Cardiac fibroblast (primary cell): ENCODE measurements around the gene STAG2.

ENCODE experiments used
- DNase-seq, 2 donors: peaks; one replicate each; pipeline versions ENCODE4 v3.0.0 to v3.0.0-alpha.2; 2010; ENCODE audit warnings: low read depth in 2 of 2
- H3K4me3 ChIP-seq, 2 donors: replicated peaks in 1 of 2; 1 replicate in 1 of 2; 2 replicates in 1 of 2; pipeline ENCODE4 v1.5.1; 2011; ENCODE audit warnings: low read depth in 2 of 2, low read length in 2 of 2, mild to moderate bottlenecking in 2 of 2, moderate library complexity in 1 of 2
- CTCF ChIP-seq: IDR thresholded peaks from one replicate; pipeline ENCODE4 v1.5.1; 2011; ENCODE audit warnings: low read depth, mild to moderate bottlenecking, low read length, inconsistent platforms

STAG2 gene

GRCh38 chrX:123961268-123962005 is at the start of gene STAG2:
TSS of gene STAG2 (plus strand) at chrX:123961706. CDS start at chrX:124022628, 60,922 bp downstream.
- peak; percentile 85 to 93 for DNase-seq
- H3K4me3 ChIP-seq = peak within 1 kb of the TSS; percentile 72 to 76
- TF ChIP-seq CTCF = no peak

GRCh38 chrX:123917069-123917468 is 44.4 kb upstream of the STAG2 start:
- DNase-seq = no peak
- no peak overlapping the region for H3K4me3 ChIP-seq
- TF ChIP-seq CTCF = no peak

- no peak for DNase-seq
- TF ChIP-seq CTCF = no peak
- no peak overlapping the region for H3K4me3 ChIP-seq
Observed at GRCh38 chrX:123918106-123918721, 43.3 kb upstream of the STAG2 start.

- TF ChIP-seq CTCF = no peak
- no peak overlapping the region for H3K4me3 ChIP-seq
- DNase-seq = peak; percentile 59 to 70
Observed at GRCh38 chrX:123920105-123920785, 41.3 kb upstream of the STAG2 start.

GRCh38 chrX:123923211-123923610 is 38.3 kb upstream of the STAG2 start:
- no peak for DNase-seq
- TF ChIP-seq CTCF = no peak
- H3K4me3 ChIP-seq = no peak overlapping the region

GRCh38 chrX:123924186-123924585 is 37.3 kb upstream of the STAG2 start:
- no peak for DNase-seq
- H3K4me3 ChIP-seq = no peak overlapping the region
- no peak for TF ChIP-seq CTCF
